Dedifferentiated amniotic fluid mesenchymal stem cell (primary cell): ENCODE results near the gene ATP6V1B1.

Source experiments
- DNase-seq: peaks from one replicate; pipeline ENCODE4 v3.0.0-alpha.2; 2016; ENCODE audit errors: extremely low spot score

The ATP6V1B1 gene

DNA sequence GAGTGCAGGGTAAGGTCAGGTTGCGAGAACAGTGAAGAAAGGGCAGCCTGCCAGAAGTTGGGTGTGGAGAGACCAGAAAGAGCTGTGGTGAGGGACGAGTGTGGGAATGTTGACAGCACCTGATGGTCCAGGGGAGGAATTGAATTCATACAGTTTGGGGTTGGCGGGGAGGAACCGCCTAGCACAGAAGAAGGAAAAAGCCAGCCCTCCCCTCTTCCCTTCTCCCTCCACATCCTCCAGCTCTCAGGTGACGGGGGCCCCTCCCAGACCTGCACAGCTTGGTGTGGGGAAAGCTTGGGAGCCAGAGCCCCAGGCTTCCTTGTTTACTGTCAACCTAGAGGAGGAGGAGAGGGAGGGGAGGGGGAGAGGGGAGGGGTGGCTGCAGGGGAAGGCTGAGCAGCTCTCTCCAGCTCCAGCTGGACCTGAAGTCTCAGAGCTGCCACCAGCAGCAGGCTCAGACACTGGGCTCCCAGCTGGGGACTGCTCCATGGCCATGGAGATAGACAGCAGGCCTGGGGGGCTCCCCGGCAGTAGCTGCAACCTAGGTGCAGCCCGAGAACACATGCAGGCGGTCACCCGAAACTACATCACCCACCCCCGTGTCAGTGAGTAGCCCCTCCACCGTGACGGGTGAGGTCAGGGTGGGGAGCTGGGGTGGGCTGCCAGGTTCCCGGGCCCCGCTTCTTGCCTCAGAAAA, at the start of gene ATP6V1B1:
TSS of gene ATP6V1B1 (plus strand) at position 433 of the 697 bp plus-strand sequence. CDS start at position 488, 55 bp downstream.
- no peak for DNase-seq

DNA sequence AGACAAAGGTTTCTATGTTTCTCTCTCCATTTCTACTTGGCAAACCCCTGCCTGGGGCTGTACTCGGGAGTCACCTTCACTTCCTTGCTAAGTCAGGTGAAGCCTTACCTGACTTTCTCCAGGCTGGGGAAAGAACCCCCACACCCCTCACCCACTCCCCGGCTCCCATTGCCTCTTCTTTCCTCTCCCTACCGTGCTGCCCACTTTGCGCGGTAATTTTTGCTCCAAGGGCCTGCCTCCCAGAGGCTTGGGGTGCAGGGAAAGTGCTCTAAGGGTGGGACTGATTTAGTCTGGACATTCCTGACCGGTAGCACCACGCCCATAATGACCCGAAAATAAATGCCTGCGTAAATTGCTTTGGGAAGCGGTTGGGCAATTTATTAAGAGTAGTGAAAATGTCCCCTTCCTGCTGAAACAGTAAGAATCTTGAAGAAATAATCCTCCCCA, 49.1 kb upstream of the ATP6V1B1 start:
- no peak for DNase-seq

DNA sequence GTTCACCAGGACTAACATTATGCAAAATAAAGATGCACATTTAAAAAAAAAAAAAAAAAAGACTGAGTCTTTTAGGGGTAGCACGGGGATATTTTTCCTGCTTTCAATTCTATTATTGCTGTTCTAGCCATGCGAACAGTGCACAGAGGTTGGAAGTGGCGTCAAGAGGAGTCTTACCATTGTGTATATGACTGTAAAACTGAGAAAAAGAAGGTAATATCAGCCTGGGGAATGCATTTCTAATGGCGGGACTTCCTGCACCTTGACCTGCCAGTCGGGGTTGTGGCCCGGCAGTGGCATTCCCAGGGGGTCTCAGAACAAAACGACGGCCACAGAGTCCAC, 48.5 kb upstream of the ATP6V1B1 start:
- DNase-seq: no peak

DNA sequence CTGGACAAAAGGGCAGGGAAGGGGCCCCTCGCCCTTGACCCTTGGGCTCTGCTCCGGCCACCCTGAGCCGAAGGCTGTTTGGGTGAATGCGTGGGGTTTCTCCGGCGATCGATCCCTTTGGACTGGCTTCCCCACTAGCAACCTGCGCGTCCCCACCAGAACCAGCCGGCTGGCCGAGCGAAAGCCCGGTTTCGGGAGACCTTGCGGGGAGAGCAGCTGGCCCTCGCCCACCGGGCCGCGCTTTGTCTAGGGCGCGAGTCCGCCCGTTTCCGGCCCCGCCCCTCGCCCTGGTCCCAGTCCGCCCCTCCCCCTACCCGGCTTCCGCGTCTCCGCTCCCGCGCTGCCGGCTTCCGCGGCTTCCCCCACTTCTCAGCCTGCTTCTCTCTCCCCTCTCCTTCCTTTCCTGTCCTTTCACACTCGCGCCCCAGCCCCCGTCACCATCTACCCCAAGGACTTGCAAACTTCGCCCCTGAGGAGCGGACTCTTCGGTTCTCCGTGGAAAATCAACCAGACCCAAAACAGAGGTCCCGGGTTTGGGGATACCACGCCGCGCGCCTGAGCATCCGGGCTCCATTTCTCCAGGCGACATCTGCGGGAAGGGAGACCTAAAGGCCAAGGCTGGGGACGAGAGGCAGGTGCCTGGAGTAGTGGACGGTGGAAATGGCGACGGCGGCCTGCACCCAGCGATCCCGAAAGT, 48.0 kb upstream of the ATP6V1B1 start:
- no peak for DNase-seq

DNA sequence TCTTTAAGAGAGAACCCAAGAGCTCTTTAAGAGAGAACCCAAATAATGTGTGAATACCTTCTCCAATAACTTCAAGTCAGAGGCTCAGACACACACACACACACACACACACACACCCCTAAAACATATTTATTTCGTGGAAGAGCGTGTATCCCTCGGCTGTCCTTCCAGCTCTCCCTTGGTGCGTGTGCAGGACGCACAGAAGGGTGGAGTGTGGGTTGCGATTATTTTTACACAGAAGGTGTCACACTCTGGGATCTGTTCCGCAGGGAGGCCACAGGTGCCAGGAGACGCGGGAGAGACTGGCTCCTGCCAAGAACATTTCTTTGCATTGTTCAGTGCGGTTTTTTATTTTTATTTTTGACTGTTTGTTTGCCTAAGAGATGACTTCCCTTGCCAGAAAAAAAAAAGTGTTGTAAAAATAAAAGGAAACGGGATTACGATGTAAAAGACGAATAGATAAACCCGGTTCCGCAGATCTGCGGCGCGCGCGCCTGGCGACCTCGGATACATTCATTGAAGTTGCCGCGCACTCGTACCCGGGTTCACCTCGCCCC, 47.3 kb upstream of the ATP6V1B1 start:
- no peak for DNase-seq

DNA sequence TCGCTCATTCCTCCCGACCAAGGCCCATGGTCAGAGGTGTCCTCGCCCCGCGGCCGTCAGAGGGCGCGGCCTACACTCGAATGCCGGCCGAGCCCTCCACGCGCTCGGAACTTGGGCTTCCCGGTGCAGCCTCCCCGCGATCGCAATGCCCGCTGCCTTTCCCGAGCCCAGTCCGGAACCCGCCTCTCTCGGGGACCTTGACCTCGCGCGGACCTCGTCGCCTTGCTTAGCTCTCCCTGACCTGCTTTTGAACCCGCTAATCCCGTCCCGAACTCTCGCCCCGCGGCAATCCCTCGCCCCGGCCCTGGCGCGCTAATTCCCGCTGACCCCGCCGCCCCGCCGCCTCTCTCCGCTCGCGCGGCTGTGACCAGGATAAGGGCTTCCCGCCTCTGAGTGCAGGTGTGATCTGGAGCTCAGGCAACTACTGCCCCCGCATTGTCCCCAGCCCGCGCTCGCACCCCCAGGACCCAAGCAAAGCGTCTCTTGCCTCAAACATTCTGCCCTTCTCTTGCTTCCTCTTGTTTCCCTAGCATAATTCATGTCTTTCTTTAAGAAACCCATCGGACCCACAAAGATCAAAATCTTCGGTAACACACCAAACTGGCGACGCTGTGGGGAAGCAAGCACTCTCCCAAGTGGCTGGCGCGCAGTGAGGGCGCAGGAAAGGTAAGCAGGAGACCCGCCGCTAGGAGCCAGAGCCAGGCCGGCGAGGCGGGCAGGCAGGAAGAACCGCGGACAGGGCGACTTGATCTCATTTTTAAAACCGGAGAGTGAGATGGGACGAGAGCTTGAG, 46.6 kb upstream of the ATP6V1B1 start:
- DNase-seq: no peak

DNA sequence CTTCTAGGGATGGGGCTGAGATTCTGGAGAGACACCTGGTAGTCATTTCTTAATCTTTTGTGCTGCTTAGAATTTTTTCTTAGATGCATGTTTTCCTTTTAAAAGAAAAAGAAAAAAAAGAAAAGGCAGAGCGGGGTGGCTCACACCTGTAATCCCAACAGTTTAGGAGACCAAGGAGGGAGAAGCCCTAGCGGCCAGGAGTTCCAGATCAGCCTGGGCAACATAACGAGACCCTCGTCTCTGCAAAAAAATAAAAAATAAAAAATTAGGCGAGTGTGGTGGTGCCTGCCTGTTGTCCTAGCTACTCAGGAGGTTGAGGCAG, 46.0 kb upstream of the ATP6V1B1 start:
- no peak for DNase-seq

DNA sequence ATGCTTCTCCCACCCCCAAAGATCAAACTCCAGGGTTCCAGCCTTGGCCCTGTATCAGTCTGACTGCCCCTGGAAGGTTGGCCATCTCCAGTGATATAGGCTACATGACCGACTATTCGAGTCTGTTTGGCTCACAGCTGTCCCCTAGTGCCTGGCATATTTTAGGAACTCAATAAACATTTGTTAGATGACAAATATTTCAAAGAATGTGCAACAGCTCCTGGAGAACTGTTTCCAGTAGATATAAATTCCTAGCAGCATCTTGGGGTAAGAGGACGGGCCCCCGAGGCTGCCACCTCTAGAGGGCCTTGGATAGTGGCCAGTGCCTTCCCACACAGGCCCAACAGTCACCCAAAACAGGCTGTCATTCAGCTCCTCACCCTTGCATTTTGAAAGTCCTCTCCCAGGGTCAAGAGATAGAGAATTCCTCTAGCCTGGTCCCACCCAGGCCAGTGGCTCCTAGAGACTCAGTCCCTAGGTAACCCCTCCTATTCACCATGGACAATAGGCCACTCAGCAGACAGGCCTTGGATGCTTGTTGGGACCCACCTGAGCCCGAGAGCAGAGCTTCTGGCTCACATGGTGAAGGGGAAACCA, 45.1 kb upstream of the ATP6V1B1 start:
- no peak for DNase-seq

DNA sequence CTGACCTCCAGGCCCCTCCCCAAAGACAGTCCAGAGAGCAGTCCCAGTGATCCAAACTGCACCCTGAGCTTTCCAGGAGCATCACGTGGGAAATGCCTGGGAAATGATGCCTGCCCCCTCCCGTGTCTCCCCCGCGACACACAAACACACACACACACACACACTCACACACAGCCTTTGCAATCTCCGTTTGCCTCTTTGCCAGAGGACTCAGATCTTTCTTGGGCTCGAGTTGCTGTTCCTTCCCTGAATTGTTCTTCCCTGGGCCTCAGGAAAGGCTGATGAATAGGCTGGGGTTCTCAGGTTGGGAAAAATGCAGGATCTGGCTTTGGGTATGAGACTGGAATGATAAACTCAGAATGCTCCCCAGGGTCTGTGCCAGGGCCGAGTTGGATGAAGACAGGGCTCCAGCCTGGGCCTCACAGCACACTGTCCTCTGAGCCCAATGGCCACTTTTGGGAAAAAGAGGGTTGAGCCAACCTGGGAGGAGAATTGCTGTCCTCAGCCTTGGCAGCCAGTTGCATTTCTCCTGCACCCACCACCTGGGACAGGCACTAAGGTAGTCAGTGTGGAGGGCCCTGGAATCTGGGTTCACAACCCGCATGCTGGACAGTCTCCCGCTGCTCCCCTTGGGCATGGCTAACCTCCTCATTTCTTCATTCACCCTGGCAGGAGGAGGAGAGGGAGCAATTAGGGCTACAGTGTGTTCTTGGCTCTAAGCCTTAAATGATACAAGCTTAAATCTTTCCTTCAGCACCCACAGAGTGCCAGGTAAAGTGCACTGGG, 43.9 kb upstream of the ATP6V1B1 start:
- DNase-seq: no peak

DNA sequence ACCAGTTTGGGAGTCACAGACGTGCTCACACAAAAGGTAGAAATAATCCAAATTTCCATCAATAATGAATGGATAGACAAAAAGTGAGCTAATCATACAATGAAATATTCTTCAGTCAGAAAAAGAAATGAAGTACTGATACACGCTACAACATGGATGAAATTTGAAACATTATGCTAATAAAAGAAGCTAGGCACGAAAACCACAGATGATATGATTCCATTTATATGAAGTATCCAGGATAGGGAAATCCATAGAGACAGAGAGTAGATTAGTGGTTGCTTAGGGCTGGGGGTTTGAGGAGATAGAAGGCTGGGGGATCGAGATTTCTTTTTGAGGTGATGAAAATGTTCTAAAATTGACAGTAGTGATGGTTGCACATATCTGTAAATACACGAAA, 43.0 kb upstream of the ATP6V1B1 start:
- DNase-seq: no peak

DNA sequence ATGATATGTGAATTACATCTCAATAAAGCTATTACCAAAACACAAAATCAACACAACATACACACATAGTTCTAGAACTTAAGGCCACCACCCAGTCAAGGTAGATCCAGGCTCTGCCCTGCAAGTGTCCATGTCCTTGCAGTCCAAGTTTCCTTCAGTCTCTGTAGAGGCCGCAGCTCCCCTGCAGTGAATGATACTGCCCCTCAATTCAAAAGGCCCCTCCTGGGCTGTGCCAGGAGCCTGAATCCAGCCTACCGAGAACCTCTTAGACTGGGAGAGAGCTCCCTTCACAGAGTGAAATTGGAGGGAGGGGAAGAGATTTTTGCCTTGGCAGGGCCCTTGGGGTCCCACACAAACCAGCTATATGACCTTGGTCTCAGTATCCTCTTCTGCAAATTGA, 42.5 kb upstream of the ATP6V1B1 start:
- no peak for DNase-seq

DNA sequence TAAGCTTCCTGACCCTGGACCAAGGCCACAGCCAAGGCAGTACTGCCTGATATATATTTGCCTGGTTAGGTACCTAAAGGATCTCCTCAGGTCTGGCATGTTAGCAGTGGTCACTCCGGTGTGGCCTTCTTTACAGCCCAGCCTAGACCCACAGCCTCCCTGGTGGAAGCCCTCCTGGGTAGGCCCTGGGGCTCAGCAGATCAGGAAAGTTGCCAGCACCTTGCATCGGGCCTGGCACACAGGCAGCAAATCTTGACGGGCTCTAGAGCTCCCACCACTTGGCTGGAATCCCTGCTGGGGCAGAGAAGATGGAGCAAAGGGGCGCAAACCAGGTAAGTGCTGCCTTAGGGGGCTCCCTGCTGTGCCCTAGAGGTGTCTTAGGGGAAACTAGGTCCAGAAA, 40.9 kb upstream of the ATP6V1B1 start:
- DNase-seq: no peak

DNA sequence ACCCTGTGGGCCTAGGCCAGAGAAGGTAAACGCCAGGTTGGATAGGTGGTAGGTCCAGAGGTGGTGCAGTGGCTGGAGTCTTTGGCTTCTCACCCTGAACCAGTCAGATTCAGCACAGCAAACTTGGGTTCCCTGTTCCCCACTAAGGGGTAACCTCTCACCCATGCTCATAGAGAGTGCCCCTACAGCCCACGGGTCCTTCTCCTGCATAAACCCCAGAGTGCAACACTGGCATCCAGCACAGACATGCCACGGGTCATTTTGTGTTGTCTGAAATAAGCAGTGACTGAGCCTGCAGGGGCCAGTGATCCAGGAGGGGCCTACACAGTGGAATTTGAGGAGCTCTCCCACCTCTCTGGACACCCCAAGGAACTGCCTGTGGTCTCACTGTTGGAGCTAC, 40.5 kb upstream of the ATP6V1B1 start:
- DNase-seq: no peak

DNA sequence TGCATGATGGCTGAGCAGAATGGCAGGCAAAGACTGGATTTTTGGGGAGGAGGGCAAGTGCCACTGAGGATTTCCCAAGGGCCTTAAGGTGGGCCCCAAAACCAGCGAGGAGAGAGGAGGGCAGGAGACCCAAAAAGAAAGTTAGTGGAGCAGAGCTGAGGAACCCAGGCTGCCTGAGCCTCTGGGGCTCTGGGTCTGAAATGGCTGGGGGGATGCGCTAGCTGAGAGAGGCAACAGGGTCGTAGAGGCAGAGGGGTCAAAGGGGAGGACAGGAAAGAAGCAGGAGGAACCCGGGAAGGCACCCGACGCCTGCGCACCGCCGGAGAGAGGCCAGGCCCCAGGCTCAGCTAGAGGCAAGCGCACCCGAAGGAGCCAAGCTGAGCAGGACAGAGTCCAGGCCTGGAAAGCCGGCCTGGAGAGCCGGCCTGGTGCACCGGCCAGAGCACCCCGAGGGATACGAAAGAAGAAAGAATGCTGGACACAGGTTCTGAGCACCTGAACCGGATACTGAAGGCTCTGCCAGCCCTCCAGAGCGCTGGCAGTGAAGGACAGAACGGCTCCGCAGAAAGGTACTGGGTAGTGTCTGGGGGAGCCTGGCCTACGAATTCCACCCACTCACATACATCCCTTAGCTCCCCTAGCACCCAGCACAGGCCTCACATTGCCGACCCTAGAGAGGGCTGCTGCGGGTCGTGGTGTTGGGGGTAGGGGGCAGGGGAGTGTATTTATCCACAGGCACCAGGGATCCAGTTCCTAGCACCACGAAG, 39.5 kb upstream of the ATP6V1B1 start:
- no peak for DNase-seq

DNA sequence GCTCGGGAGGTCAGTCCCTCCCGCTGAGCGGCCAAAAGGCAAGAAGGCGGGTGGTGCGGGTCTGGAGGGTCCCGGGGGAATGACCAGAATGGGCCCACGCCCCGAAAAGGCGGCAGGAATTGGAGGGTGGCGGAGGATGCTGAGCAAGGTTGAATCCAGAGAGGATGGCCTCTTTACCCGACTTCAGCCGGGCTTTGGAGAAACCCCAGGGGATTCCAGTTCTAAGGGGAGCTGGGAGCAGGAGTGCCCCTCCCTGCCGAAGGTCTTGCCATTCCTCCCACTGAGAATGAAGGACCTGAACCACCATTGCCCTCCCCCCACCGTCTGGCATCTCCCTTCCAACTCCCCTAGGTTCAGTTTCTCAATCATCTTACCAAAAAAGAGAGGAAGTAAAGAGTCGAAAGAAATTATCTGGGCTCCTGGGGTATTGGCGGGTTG, 38.9 kb upstream of the ATP6V1B1 start:
- DNase-seq: no peak

DNA sequence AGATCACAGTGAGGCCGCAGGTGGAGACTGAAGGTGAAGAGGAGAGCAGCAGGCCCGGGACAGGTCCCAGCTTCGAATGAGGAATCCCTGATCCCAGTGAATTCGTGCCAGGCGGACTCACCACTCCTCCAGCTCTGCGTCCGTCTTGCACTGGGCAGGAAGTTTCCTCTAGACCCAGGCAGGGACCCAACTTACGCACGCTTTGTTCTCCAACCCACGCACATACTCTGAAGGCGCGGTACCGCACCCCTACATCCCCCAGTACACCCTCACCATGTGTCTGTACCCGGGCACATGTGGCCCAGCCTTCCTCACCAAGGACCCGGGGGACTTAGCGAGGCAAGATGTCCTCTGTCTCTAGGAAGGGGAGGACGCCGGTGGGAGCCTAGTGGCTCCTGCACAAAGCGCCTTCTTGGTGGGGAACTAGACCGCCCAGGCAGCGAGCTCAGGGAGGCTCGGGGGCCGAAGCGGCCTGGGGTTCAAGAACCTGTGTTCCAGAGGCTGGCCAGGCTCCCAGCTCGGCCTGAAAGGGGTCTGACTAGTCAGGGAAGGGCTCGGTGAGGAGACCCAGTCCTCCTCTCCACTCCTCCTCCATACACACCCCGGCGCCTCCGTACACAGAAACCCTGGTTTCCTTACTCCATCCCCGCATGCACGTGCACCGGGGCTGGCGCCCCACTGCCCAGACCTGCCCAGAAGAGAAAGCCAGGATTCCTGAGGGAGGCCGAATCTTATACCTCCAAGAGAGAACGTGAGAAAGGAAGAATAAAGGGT, 38.3 kb upstream of the ATP6V1B1 start:
- no peak for DNase-seq

DNA sequence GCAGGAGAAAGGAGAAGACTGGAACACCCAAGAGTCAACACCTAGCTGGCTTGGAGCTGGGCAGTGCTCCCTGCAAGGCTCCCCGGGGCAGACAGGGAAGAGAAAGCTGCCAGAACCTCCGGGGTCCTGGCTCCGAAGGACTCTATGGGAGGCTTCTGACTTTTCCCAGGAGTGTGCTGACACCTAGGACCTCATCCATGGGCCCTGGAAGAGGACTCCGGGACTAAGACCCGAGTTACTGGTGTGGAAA, 37.8 kb upstream of the ATP6V1B1 start:
- DNase-seq: no peak

DNA sequence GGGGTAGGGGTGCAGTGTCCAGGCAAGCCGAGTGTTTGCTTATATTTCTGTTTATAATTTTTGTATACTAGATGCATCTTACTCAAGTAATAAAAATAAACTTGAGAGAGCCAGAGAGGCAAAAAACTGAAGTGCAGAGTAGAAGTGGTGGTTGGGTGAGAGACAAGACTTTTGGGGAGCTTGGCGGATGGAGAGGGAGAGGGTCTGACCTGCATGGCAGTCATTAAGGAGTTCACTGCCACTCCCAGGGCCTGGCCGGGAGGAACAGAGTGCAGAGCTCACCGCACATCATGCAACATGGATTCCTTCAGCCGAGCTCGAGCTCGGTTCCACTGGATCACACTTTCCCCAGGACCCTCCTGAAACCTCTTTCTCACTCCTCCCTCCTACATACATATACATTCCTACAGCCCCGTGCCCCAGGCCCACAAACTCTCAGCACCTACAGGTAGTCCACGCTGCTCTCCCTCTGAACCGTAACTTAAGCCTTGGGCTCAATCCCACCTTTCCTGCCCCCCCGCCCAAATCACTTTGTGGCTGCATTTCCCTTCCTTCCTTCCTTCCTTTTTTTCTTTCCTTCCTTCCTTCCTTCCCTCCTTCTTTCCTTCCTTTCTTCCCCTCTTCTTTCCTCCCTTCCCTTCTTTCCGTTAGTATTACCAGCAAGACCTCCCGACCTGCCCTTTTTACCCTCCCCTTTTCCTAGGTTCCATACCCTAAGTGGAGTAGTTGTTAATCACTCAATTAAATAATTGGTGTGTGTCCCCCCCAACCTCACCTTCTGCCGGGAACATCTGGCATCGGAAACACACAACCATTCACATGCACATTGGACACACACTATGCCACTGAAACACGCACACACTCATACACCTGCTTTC, 37.1 kb upstream of the ATP6V1B1 start:
- no peak for DNase-seq
